WTC11 (cell line): ENCODE data around the gene PLET1. TPM values are rescaled to one million over a fixed set of nuclear protein-coding genes. Genes with fewer than 3 reads are reported as not detected.
A peak's percentile ranks its signal among the peaks of the same experiment; 100 is the strongest.

Experiments used
- ATAC-seq: fragments of 200-7000 bp; cut with Tn5 transposase; 2 replicates; pipeline ENCODE4 v1.10.0; 2021; ENCODE audit warnings: mild to moderate bottlenecking, moderate library complexity
- CTCF ChIA-PET: fragments of 300-600 bp; sonication (Branson Sonifier 250); formaldehyde crosslinking; loops from one replicate; lab custom pipeline; 2021; ENCODE audit warnings: antibody characterized with exemption; lab: Charles Lee
- POLR2A ChIA-PET: fragments of 350-600 bp; sonication (Branson Sonifier 250); formaldehyde crosslinking; loops from one replicate; lab custom pipeline; 2021; ENCODE audit warnings: antibody characterized with exemption; lab: Charles Lee
- DNase-seq: peaks from one replicate; pipeline ENCODE4 v3.0.0; 2021; ENCODE audit warnings: low spot score
- H3K27ac Mint-ChIP-seq: 2 replicates; pipeline ENCODE4 v1.8.0; 2021; ENCODE audit warnings: mixed read lengths
- H3K27me3 Mint-ChIP-seq: 2 replicates; pipeline ENCODE4 v1.8.0; 2021; ENCODE audit warnings: low read depth, mild to moderate bottlenecking, moderate library complexity, mixed read lengths
- H3K36me3 Mint-ChIP-seq: 2 replicates; pipeline ENCODE4 v1.8.0; 2021; ENCODE audit warnings: mixed read lengths
- H3K4me1 Mint-ChIP-seq: 2 replicates; pipeline ENCODE4 v1.8.0; 2022; ENCODE audit warnings: mixed read lengths
- H3K4me3 Mint-ChIP-seq: 2 replicates; pipeline ENCODE4 v1.8.0; 2021; ENCODE audit warnings: mild to moderate bottlenecking, moderate library complexity, mixed read lengths
- H3K9me3 Mint-ChIP-seq: 2 replicates; pipeline ENCODE4 v1.8.0; 2021; ENCODE audit warnings: mixed read lengths
- ELF4 ChIP-seq: sonication (generic); formaldehyde crosslinking; IDR thresholded peaks from 2 replicates; pipeline ENCODE4 v1.8.1; 2022; ENCODE audit warnings: low read depth, mild to moderate bottlenecking, moderate library complexity, missing genetic modification reagents
- EMX1 ChIP-seq: fragments of 250-450 bp; sonication (Bioruptor Pico); IDR thresholded peaks from 2 replicates; pipeline ENCODE4 v1.8.0; 2021; ENCODE audit warnings: mild to moderate bottlenecking
- FOXK1 ChIP-seq: sonication (generic); formaldehyde crosslinking; IDR thresholded peaks from 2 replicates; pipeline ENCODE4 v1.8.0; 2022; ENCODE audit warnings: mild to moderate bottlenecking, moderate library complexity, missing genetic modification reagents
- FOXP4 ChIP-seq: sonication (generic); formaldehyde crosslinking; IDR thresholded peaks from 2 replicates; pipeline ENCODE4 v1.8.0; 2022; ENCODE audit warnings: mild to moderate bottlenecking, missing genetic modification reagents
- HMGA2 ChIP-seq: fragments of 250-450 bp; sonication (Bioruptor Pico); IDR thresholded peaks from 2 replicates; pipeline ENCODE4 v1.4.0; 2021; ENCODE audit warnings: mild to moderate bottlenecking, moderate library complexity
- IRF1 ChIP-seq: sonication (generic); formaldehyde crosslinking; IDR thresholded peaks from 2 replicates; pipeline ENCODE4 v1.8.0; 2023; ENCODE audit warnings: missing genetic modification reagents
- KAT7 ChIP-seq: sonication (generic); formaldehyde crosslinking; IDR thresholded peaks from 2 replicates; pipeline ENCODE4 v1.8.1; 2023; ENCODE audit warnings: missing genetic modification reagents, mild to moderate bottlenecking, borderline replicate concordance
- NFE2L1 ChIP-seq: sonication (generic); formaldehyde crosslinking; IDR thresholded peaks from 2 replicates; pipeline ENCODE4 v1.8.1; 2023; ENCODE audit warnings: missing genetic modification reagents
- NR1H2 ChIP-seq: sonication (generic); formaldehyde crosslinking; IDR thresholded peaks from 2 replicates; pipeline ENCODE4 v1.9.0; 2021; ENCODE audit warnings: mild to moderate bottlenecking, moderate library complexity, missing genetic modification reagents
- NR3C1 ChIP-seq: sonication (generic); formaldehyde crosslinking; conservative IDR thresholded peaks from 2 replicates; pipeline ENCODE4 v1.8.1; 2023; ENCODE audit warnings: low read depth, mild to moderate bottlenecking, missing genetic modification reagents
- SMAD3 ChIP-seq: sonication (generic); formaldehyde crosslinking; IDR thresholded peaks from 2 replicates; pipeline ENCODE4 v1.8.0; 2022; ENCODE audit warnings: missing genetic modification reagents, mild to moderate bottlenecking, borderline replicate concordance
- SP1 ChIP-seq: sonication (generic); formaldehyde crosslinking; conservative IDR thresholded peaks from 2 replicates; pipeline ENCODE4 v1.8.1; 2022; ENCODE audit warnings: missing genetic modification reagents
- TEAD4 ChIP-seq: sonication (generic); formaldehyde crosslinking; IDR thresholded peaks from 2 replicates; pipeline ENCODE4 v1.8.0; 2022; ENCODE audit warnings: mild to moderate bottlenecking, missing genetic modification reagents
- TP53 ChIP-seq: sonication (generic); formaldehyde crosslinking; IDR thresholded peaks from 2 replicates; pipeline ENCODE4 v1.8.1; 2023; ENCODE audit warnings: mild to moderate bottlenecking, missing genetic modification reagents
- ZNF121 ChIP-seq: sonication (generic); formaldehyde crosslinking; IDR thresholded peaks from 2 replicates; pipeline ENCODE4 v1.8.0; 2023; ENCODE audit warnings: missing genetic modification reagents
- ZNF263 ChIP-seq: sonication (generic); formaldehyde crosslinking; IDR thresholded peaks from 2 replicates; pipeline ENCODE4 v1.8.1; 2022; ENCODE audit warnings: low read depth, mild to moderate bottlenecking, moderate library complexity, missing genetic modification reagents
- ZNF416 ChIP-seq: fragments of 250-450 bp; sonication (Bioruptor Pico); IDR thresholded peaks from 2 replicates; pipeline ENCODE4 v1.9.0; 2021; ENCODE audit warnings: mild to moderate bottlenecking, inconsistent platforms
- total RNA-seq: library from RNA; stranded (reverse); gene quantifications from 3 replicates; pipeline ENCODE4 v1.2.3, GENCODE V29; 2021
- TF ChIP-seq, protein P1 (sequence below): sonication (generic); formaldehyde crosslinking; IDR thresholded peaks from 2 replicates; pipeline ENCODE4 v1.8.0; 2022; ENCODE audit warnings: mild to moderate bottlenecking, missing genetic modification reagents
- TF ChIP-seq, protein P2 (sequence below): sonication (generic); formaldehyde crosslinking; conservative IDR thresholded peaks from 2 replicates; pipeline ENCODE4 v1.8.1; 2023; ENCODE audit warnings: mild to moderate bottlenecking, low read depth, missing genetic modification reagents, moderate library complexity
- TF ChIP-seq, protein P3 (sequence below): sonication (generic); formaldehyde crosslinking; IDR thresholded peaks from 2 replicates; pipeline ENCODE4 v1.8.0; 2023; ENCODE audit warnings: missing genetic modification reagents, mild to moderate bottlenecking, borderline replicate concordance
- TF ChIP-seq, protein P4 (sequence below): fragments of 250-450 bp; sonication (Bioruptor Pico); IDR thresholded peaks from 2 replicates; pipeline ENCODE4 v2.1.2; 2022; ENCODE audit warnings: mild to moderate bottlenecking, moderate library complexity
- TF ChIP-seq, protein P5 (sequence below): sonication (generic); formaldehyde crosslinking; IDR thresholded peaks from 2 replicates; pipeline ENCODE4 v1.8.1; 2023; ENCODE audit warnings: mild to moderate bottlenecking, missing genetic modification reagents, moderate library complexity

PLET1 gene
- total RNA-seq, 1 experiment from 2014 or later: not detected

- Mint-ChIP-seq H3K27ac (no peak overlapping the region), H3K36me3 (no peaks in the 10 kb centered on the region), H3K4me3 (no peak overlapping the region), H3K27me3 (no peaks in the 10 kb centered on the region), H3K4me1 (peaks cover 39% of the 10 kb centered on the region), H3K9me3 (no peaks in the 10 kb centered on the region)
- ChIA-PET POLR2A (no interaction called here), CTCF (interaction anchor here (0.8 to 1.2 kb wide), 5 partner anchors 20 to 154 kb away, joined by 3 to 6 read pairs (median 4); no protein-coding TSS in a partner anchor)
- peak; percentile 52; the same call in 1 of the 2 replicates for ATAC-seq
- DNase-seq: no peak
- TF ChIP-seq TEAD4 (CRISPR knock-in tag) (no peak), SP1 (no peak), FOXK1 (CRISPR knock-in tag) (no peak), NR1H2 (CRISPR knock-in tag) (no peak), EMX1 (CRISPR knock-in tag) (no peak), TP53 (CRISPR knock-in tag) (no peak), KAT7 (CRISPR knock-in tag) (no peak), SMAD3 (no peak), ZNF416 (CRISPR knock-in tag) (no peak), NR3C1 (CRISPR knock-in tag) (no peak)
- TF ChIP-seq, protein P1, sequence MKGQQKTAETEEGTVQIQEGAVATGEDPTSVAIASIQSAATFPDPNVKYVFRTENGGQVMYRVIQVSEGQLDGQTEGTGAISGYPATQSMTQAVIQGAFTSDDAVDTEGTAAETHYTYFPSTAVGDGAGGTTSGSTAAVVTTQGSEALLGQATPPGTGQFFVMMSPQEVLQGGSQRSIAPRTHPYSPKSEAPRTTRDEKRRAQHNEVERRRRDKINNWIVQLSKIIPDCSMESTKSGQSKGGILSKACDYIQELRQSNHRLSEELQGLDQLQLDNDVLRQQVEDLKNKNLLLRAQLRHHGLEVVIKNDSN (CRISPR knock-in tag): no peak
- TF ChIP-seq, protein P2, sequence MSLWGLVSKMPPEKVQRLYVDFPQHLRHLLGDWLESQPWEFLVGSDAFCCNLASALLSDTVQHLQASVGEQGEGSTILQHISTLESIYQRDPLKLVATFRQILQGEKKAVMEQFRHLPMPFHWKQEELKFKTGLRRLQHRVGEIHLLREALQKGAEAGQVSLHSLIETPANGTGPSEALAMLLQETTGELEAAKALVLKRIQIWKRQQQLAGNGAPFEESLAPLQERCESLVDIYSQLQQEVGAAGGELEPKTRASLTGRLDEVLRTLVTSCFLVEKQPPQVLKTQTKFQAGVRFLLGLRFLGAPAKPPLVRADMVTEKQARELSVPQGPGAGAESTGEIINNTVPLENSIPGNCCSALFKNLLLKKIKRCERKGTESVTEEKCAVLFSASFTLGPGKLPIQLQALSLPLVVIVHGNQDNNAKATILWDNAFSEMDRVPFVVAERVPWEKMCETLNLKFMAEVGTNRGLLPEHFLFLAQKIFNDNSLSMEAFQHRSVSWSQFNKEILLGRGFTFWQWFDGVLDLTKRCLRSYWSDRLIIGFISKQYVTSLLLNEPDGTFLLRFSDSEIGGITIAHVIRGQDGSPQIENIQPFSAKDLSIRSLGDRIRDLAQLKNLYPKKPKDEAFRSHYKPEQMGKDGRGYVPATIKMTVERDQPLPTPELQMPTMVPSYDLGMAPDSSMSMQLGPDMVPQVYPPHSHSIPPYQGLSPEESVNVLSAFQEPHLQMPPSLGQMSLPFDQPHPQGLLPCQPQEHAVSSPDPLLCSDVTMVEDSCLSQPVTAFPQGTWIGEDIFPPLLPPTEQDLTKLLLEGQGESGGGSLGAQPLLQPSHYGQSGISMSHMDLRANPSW (CRISPR knock-in tag): no peak
Measured at GRCh38 chr11:112300094-112300786, 39.6 kb upstream of the PLET1 start.

DNA sequence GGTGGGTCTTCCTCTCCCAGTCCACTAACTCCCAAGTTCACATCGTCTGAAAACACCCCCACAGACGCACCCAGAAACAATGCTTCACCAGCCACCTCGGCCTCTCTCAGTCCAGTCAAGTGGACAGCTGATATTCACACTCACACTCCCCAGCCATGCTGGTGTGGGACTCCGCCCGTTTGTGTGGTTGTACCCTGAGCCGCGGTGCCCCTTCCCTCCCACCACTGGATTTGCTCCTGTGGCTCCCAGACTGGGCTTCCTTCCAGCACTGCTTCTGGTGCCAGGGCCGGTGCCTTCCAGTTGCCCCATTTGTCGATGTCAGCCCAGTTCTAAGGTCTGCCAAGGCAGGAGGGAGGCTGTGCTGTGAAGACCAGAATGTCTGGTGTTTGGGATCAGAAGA lies 37.9 kb upstream of the PLET1 start:
- Mint-ChIP-seq H3K9me3 (no peaks in the 10 kb centered on the region), H3K4me1 (peaks cover 39% of the 10 kb centered on the region), H3K36me3 (no peaks in the 10 kb centered on the region), H3K27ac (no peak overlapping the region), H3K27me3 (no peaks in the 10 kb centered on the region), H3K4me3 (no peak overlapping the region)
- CTCF ChIA-PET: no interaction called here
- ATAC-seq (no peak), DNase-seq (no peak)
- POLR2A ChIA-PET: no interaction called here
- TF ChIP-seq HMGA2 (CRISPR knock-in tag) (no peak), FOXK1 (CRISPR knock-in tag) (no peak), IRF1 (CRISPR knock-in tag) (no peak), ELF4 (CRISPR knock-in tag) (no peak), ZNF263 (no peak), NFE2L1 (CRISPR knock-in tag) (no peak), ZNF121 (CRISPR knock-in tag) (no peak), FOXP4 (CRISPR knock-in tag) (no peak)
- TF ChIP-seq, protein P3, sequence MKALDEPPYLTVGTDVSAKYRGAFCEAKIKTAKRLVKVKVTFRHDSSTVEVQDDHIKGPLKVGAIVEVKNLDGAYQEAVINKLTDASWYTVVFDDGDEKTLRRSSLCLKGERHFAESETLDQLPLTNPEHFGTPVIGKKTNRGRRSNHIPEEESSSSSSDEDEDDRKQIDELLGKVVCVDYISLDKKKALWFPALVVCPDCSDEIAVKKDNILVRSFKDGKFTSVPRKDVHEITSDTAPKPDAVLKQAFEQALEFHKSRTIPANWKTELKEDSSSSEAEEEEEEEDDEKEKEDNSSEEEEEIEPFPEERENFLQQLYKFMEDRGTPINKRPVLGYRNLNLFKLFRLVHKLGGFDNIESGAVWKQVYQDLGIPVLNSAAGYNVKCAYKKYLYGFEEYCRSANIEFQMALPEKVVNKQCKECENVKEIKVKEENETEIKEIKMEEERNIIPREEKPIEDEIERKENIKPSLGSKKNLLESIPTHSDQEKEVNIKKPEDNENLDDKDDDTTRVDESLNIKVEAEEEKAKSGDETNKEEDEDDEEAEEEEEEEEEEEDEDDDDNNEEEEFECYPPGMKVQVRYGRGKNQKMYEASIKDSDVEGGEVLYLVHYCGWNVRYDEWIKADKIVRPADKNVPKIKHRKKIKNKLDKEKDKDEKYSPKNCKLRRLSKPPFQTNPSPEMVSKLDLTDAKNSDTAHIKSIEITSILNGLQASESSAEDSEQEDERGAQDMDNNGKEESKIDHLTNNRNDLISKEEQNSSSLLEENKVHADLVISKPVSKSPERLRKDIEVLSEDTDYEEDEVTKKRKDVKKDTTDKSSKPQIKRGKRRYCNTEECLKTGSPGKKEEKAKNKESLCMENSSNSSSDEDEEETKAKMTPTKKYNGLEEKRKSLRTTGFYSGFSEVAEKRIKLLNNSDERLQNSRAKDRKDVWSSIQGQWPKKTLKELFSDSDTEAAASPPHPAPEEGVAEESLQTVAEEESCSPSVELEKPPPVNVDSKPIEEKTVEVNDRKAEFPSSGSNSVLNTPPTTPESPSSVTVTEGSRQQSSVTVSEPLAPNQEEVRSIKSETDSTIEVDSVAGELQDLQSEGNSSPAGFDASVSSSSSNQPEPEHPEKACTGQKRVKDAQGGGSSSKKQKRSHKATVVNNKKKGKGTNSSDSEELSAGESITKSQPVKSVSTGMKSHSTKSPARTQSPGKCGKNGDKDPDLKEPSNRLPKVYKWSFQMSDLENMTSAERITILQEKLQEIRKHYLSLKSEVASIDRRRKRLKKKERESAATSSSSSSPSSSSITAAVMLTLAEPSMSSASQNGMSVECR (CRISPR knock-in tag): no peak
- TF ChIP-seq, protein P4, sequence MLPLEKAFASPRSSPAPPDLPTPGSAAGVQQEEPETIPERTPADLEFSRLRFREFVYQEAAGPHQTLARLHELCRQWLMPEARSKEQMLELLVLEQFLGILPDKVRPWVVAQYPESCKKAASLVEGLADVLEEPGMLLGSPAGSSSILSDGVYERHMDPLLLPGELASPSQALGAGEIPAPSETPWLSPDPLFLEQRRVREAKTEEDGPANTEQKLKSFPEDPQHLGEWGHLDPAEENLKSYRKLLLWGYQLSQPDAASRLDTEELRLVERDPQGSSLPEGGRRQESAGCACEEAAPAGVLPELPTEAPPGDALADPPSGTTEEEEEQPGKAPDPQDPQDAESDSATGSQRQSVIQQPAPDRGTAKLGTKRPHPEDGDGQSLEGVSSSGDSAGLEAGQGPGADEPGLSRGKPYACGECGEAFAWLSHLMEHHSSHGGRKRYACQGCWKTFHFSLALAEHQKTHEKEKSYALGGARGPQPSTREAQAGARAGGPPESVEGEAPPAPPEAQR: no peak
- TF ChIP-seq, protein P5, sequence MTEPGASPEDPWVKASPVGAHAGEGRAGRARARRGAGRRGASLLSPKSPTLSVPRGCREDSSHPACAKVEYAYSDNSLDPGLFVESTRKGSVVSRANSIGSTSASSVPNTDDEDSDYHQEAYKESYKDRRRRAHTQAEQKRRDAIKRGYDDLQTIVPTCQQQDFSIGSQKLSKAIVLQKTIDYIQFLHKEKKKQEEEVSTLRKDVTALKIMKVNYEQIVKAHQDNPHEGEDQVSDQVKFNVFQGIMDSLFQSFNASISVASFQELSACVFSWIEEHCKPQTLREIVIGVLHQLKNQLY (CRISPR knock-in tag): no peak
